Naive thymus-derived CD4-positive, alpha-beta T cell (primary cell): ENCODE measurements around the gene OSM. TPM values are rescaled to one million over a fixed set of nuclear protein-coding genes. Genes with fewer than 3 reads are reported as not detected.
A peak's percentile ranks its signal among the peaks of the same experiment; 100 is the strongest.

Source experiments
- ATAC-seq: fragments of 150-1000 bp; cut with Tn5 transposase; 2 replicates; pipeline ENCODE4 v1.10.0; 2021; ENCODE audit warnings: mild to moderate bottlenecking, moderate library complexity
- CTCF ChIA-PET: fragments of 350-600 bp; sonication (Branson Sonifier 250); formaldehyde crosslinking; loops from one replicate; lab custom pipeline; 2021; ENCODE audit warnings: antibody characterized with exemption; lab: Charles Lee
- POLR2A ChIA-PET: fragments of 350-600 bp; sonication (Branson Sonifier 250); formaldehyde crosslinking; loops from one replicate; lab custom pipeline; 2021; ENCODE audit warnings: antibody characterized with exemption, inconsistent platforms; lab: Charles Lee
- DNase-seq, 9 donors: peaks; one replicate each; pipeline versions ENCODE4 v3.0.0 to v3.0.0-alpha.2; 2020 to 2022; ENCODE audit warnings: mixed read lengths in 1 of 9
- H3K27ac ChIP-seq: one replicate; pipeline ENCODE4 v1.7.0; 2013; ENCODE audit warnings: mild to moderate bottlenecking, low read depth, low read length, moderate library complexity
- H3K27me3 ChIP-seq, 2 donors: one replicate each; pipeline ENCODE4 v1.7.0; 2013; ENCODE audit warnings: low read length in 2 of 2, mild to moderate bottlenecking in 2 of 2, moderate library complexity in 2 of 2; ENCODE audit not compliant: control insufficient read depth in 2 of 2, insufficient read depth in 2 of 2
- H3K36me3 ChIP-seq, 3 experiments: 1 replicate in 2 of 3; 2 replicates in 1 of 3; pipeline ENCODE4 v1.7.0; 2013; ENCODE audit warnings: low read length in 3 of 3, mild to moderate bottlenecking in 3 of 3, moderate library complexity in 1 of 3; ENCODE audit not compliant: insufficient read depth in 3 of 3, control insufficient read depth in 2 of 3
- H3K4me1 ChIP-seq, 2 donors: one replicate each; pipeline ENCODE4 v1.7.0; 2013; ENCODE audit warnings: low read length in 2 of 2, mild to moderate bottlenecking in 2 of 2, moderate library complexity in 1 of 2; ENCODE audit not compliant: control insufficient read depth in 2 of 2, insufficient read depth in 2 of 2
- H3K4me3 ChIP-seq: 2 replicates; pipeline ENCODE4 v1.7.0; 2013; ENCODE audit warnings: mild to moderate bottlenecking, low read length
- H3K9me3 ChIP-seq, 3 experiments: 1 replicate in 2 of 3; 2 replicates in 1 of 3; pipeline ENCODE4 v1.7.0; 2013; ENCODE audit warnings: low read length in 3 of 3; ENCODE audit not compliant: control insufficient read depth in 2 of 3
- H3K27ac Mint-ChIP-seq, 9 donors: one replicate each; pipeline ENCODE4 v1.8.0; 2020 to 2022; ENCODE audit warnings: mixed read lengths in 9 of 9, mild to moderate bottlenecking in 8 of 9, moderate library complexity in 5 of 9, inconsistent platforms in 2 of 9
- H3K27me3 Mint-ChIP-seq, 5 donors: one replicate each; pipeline ENCODE4 v1.8.0; 2021 to 2022; ENCODE audit warnings: mixed read lengths in 5 of 5, mild to moderate bottlenecking in 1 of 5
- H3K36me3 Mint-ChIP-seq, 5 donors: one replicate each; pipeline ENCODE4 v1.8.0; 2020 to 2022; ENCODE audit warnings: mixed read lengths in 5 of 5, mild to moderate bottlenecking in 3 of 5, inconsistent platforms in 1 of 5
- H3K4me1 Mint-ChIP-seq, 7 donors: one replicate each; pipeline ENCODE4 v1.8.0; 2020 to 2022; ENCODE audit warnings: mixed read lengths in 7 of 7, mild to moderate bottlenecking in 3 of 7, inconsistent platforms in 1 of 7
- H3K4me3 Mint-ChIP-seq, 10 donors: one replicate each; pipeline ENCODE4 v1.8.0; 2020 to 2022; ENCODE audit warnings: mild to moderate bottlenecking in 10 of 10, mixed read lengths in 10 of 10, moderate library complexity in 6 of 10, inconsistent platforms in 2 of 10
- H3K9me3 Mint-ChIP-seq, 11 donors: one replicate each; pipeline ENCODE4 v1.8.0; 2020 to 2022; ENCODE audit warnings: mixed read lengths in 11 of 11, mild to moderate bottlenecking in 4 of 11, inconsistent platforms in 1 of 11, moderate library complexity in 1 of 11
- intact Hi-C, 2 donors: fragments of 100-400 bp; cut with micrococcal nuclease; formaldehyde crosslinking; loops; one replicate each; pipeline ENCODE4 v1.15.1; 2023
- polyA plus RNA-seq, 2 donors: library from polyadenylated mRNA; unstranded; fragments of 300-500 nt; fragmentation: Illumina TruSeq; gene quantifications; one replicate each; pipeline ENCODE4 v1.2.3, GENCODE V29; 2021
- total RNA-seq, 6 experiments: library from RNA in 5 of 6; stranded (reverse) in 5 of 6; gene quantifications; 1 replicate in 5 of 6; 2 replicates in 1 of 6; pipeline ENCODE4 v1.2.3 and lab custom pipeline; 2021 to 2026

OSM gene
- total and polyA plus RNA-seq, 7 experiments from 2014 or later, result 0.49 to 158 (median 6.3) TPM

- H3K4me1 ChIP-seq, result peaks cover 27 to 38% of the 10 kb centered on the region in 2 donors
- Mint-ChIP-seq H3K4me3 (peak overlapping the region; percentile 32 to 94 (median 48)), H3K36me3 (peaks cover 0 to 44% (median 0%) of the 10 kb centered on the region in 5 donors), H3K9me3 (no peaks in the 10 kb centered on the region), H3K27ac (peak overlapping the region in 8 of 9 donors; percentile 7 to 87 (median 68)), H3K27me3 (no peaks in the 10 kb centered on the region), H3K4me1 (peaks cover 21 to 57% (median 39%) of the 10 kb centered on the region in 7 donors)
- no peak overlapping the region for H3K4me3 ChIP-seq
- ChIA-PET CTCF (interaction anchor here (0.6 to 5.5 kb wide), 12 partner anchors 13 to 162 kb away, joined by 3 to 85 read pairs (median 4); partner anchors contain the start of genes CASTOR1 and RNF215), POLR2A (interaction anchor here (0.7 to 2.4 kb wide), 5 partner anchors 13 to 123 kb away, joined by 3 to 7 read pairs (median 5); no protein-coding TSS in a partner anchor)
- intact Hi-C loops, result loop anchor here (1.0 kb wide), 6 partner anchors 12 to 222 kb away; partner anchors contain the start of gene RNF215 (in 1 of the 2)
- ATAC-seq (peak; percentile 28), DNase-seq (peak; percentile 58 to 87 (median 70))
- no peaks in the 10 kb centered on the region for H3K27me3 ChIP-seq
- H3K9me3 ChIP-seq, result no peaks in the 10 kb centered on the region
- H3K36me3 ChIP-seq, result no peaks in the 10 kb centered on the region
- no peak overlapping the region for H3K27ac ChIP-seq
Measured at GRCh38 chr22:30262917-30263741, 3.5 kb downstream of the OSM start.

- H3K27ac Mint-ChIP-seq, result peak overlapping the region in 2 of 9 donors; percentile 76 to 83
- peak overlapping the region in 2 of 10 donors; percentile 14 to 82 for H3K4me3 Mint-ChIP-seq
- no peak for DNase-seq
- Histone ChIP-seq H3K4me1 (peaks cover 17 to 28% of the 10 kb centered on the region in 2 donors), H3K27me3 (no peaks in the 10 kb centered on the region), H3K4me3 (no peak overlapping the region), H3K27ac (no peak overlapping the region), H3K9me3 (no peaks in the 10 kb centered on the region), H3K36me3 (no peaks in the 10 kb centered on the region)
- no peak for ATAC-seq
- H3K36me3 Mint-ChIP-seq, result peaks cover 0 to 40% (median 0%) of the 10 kb centered on the region in 5 donors
- H3K27me3 Mint-ChIP-seq, result no peaks in the 10 kb centered on the region
- POLR2A ChIA-PET, result interaction anchor here (0.8 kb wide), 1 partner anchor 491 kb away, joined by 3 read pairs; no protein-coding TSS in a partner anchor
- peaks cover 21 to 52% (median 34%) of the 10 kb centered on the region in 7 donors for H3K4me1 Mint-ChIP-seq
- CTCF ChIA-PET, result interaction anchor here (0.5 to 4.4 kb wide), 4 partner anchors 16 to 149 kb away, joined by 3 to 28 read pairs (median 3); partner anchors contain the start of gene RNF215
- intact Hi-C loops, result no loop called here
- no peaks in the 10 kb centered on the region for H3K9me3 Mint-ChIP-seq
Measured at GRCh38 chr22:30262112-30262511, 4.5 kb downstream of the OSM start.

GRCh38 chr22:30261134-30261533 lies 5.5 kb downstream of the OSM start:
- ChIA-PET CTCF (interaction anchor here (0.5 to 4.4 kb wide), 6 partner anchors 17 to 900 kb away, joined by 3 to 28 read pairs (median 4); partner anchors contain the start of gene RNF215), POLR2A (no interaction called here)
- Histone ChIP-seq H3K27me3 (no peaks in the 10 kb centered on the region), H3K27ac (no peak overlapping the region), H3K4me3 (no peak overlapping the region), H3K4me1 (peaks cover 17 to 21% of the 10 kb centered on the region in 2 donors), H3K36me3 (no peaks in the 10 kb centered on the region), H3K9me3 (no peaks in the 10 kb centered on the region)
- no peak for DNase-seq
- intact Hi-C loops, result no loop called here
- Mint-ChIP-seq H3K27ac (peak overlapping the region in 2 of 9 donors; percentile 5 to 83), H3K4me3 (no peak overlapping the region), H3K27me3 (no peaks in the 10 kb centered on the region), H3K36me3 (peaks cover 0 to 32% (median 0%) of the 10 kb centered on the region in 5 donors), H3K4me1 (peaks cover 17 to 57% (median 29%) of the 10 kb centered on the region in 7 donors), H3K9me3 (no peaks in the 10 kb centered on the region)
- ATAC-seq, result no peak

- no peaks in the 10 kb centered on the region for H3K9me3 ChIP-seq
- H3K36me3 Mint-ChIP-seq, result peaks cover 0 to 28% (median 0%) of the 10 kb centered on the region in 5 donors
- H3K36me3 ChIP-seq, result no peaks in the 10 kb centered on the region
- POLR2A ChIA-PET, result interaction anchor here (0.8 kb wide), 1 partner anchor 26 kb away, joined by 5 read pairs; no protein-coding TSS in a partner anchor
- intact Hi-C loops, result no loop called here
- H3K4me3 Mint-ChIP-seq, result peak overlapping the region in 1 of 10 donors; percentile 33
- peaks cover 17 to 19% of the 10 kb centered on the region in 2 donors for H3K4me1 ChIP-seq
- H3K27me3 ChIP-seq, result no peaks in the 10 kb centered on the region
- no peak overlapping the region for H3K4me3 ChIP-seq
- DNase-seq (no peak), ATAC-seq (no peak)
- H3K9me3 Mint-ChIP-seq, result no peaks in the 10 kb centered on the region
- peak overlapping the region in 1 of 9 donors; percentile 54 for H3K27ac Mint-ChIP-seq
- no peak overlapping the region for H3K27ac ChIP-seq
- CTCF ChIA-PET, result interaction anchor here (0.5 to 4.4 kb wide), 5 partner anchors 25 to 901 kb away, joined by 3 to 28 read pairs (median 4); partner anchors contain the start of gene RNF215
- peaks cover 13 to 57% (median 28%) of the 10 kb centered on the region in 7 donors for H3K4me1 Mint-ChIP-seq
- no peaks in the 10 kb centered on the region for H3K27me3 Mint-ChIP-seq
Measured at GRCh38 chr22:30260682-30261081, 6.0 kb downstream of the OSM start.

GRCh38 chr22:30260276-30260675 lies 6.4 kb downstream of the OSM start:
- POLR2A ChIA-PET, result interaction anchor here (0.8 kb wide), 1 partner anchor 26 kb away, joined by 5 read pairs; no protein-coding TSS in a partner anchor
- Mint-ChIP-seq H3K36me3 (peaks cover 0 to 23% (median 0%) of the 10 kb centered on the region in 5 donors), H3K27ac (no peak overlapping the region), H3K4me3 (peak overlapping the region in 1 of 10 donors; percentile 33), H3K9me3 (no peaks in the 10 kb centered on the region), H3K27me3 (no peaks in the 10 kb centered on the region), H3K4me1 (peaks cover 10 to 57% (median 25%) of the 10 kb centered on the region in 7 donors)
- intact Hi-C loops, result no loop called here
- no peaks in the 10 kb centered on the region for H3K27me3 ChIP-seq
- no peak overlapping the region for H3K4me3 ChIP-seq
- peaks cover 13 to 15% of the 10 kb centered on the region in 2 donors for H3K4me1 ChIP-seq
- no peaks in the 10 kb centered on the region for H3K9me3 ChIP-seq
- ATAC-seq (no peak), DNase-seq (no peak)
- CTCF ChIA-PET, result interaction anchor here (1.6 kb wide), 1 partner anchor 25 kb away, joined by 8 read pairs; no protein-coding TSS in a partner anchor
- no peak overlapping the region for H3K27ac ChIP-seq
- no peaks in the 10 kb centered on the region for H3K36me3 ChIP-seq

- POLR2A ChIA-PET, result no interaction called here
- Histone ChIP-seq H3K36me3 (no peaks in the 10 kb centered on the region), H3K4me3 (no peak overlapping the region), H3K9me3 (no peaks in the 10 kb centered on the region), H3K27me3 (no peaks in the 10 kb centered on the region), H3K27ac (no peak overlapping the region), H3K4me1 (no peaks in the 10 kb centered on the region)
- intact Hi-C loops, result no loop called here
- ATAC-seq (no peak), DNase-seq (no peak)
- Mint-ChIP-seq H3K9me3 (no peaks in the 10 kb centered on the region), H3K4me1 (peaks cover 0 to 50% (median 9%) of the 10 kb centered on the region in 7 donors), H3K27me3 (no peaks in the 10 kb centered on the region), H3K36me3 (no peaks in the 10 kb centered on the region), H3K4me3 (no peak overlapping the region), H3K27ac (peak overlapping the region in 1 of 9 donors; percentile 60)
- CTCF ChIA-PET, result no interaction called here
Measured at GRCh38 chr22:30254314-30254713, 12.3 kb downstream of the OSM start.
